HEK293 (cell line): ENCODE measurements around the gene DBN1.

Source experiments
- BCL11A ChIP-seq: fragments of 450-650 bp; formaldehyde crosslinking; IDR thresholded peaks from 2 replicates; pipeline ENCODE4 v1.5.1; 2016; ENCODE audit warnings: low read depth, missing biosample characterization, missing genetic modification characterization
- GFI1B ChIP-seq: fragments of 450-650 bp; formaldehyde crosslinking; IDR thresholded peaks from 2 replicates; pipeline ENCODE4 v1.5.1; 2016; ENCODE audit warnings: missing biosample characterization, missing genetic modification characterization
- OVOL3 ChIP-seq: fragments of 450-650 bp; formaldehyde crosslinking; IDR thresholded peaks from 2 replicates; pipeline ENCODE4 v1.5.1; 2016; ENCODE audit warnings: missing biosample characterization, missing genetic modification characterization
- REPIN1 ChIP-seq: fragments of 450-650 bp; formaldehyde crosslinking; IDR thresholded peaks from 2 replicates; pipeline ENCODE4 v1.5.1; 2017; ENCODE audit warnings: missing biosample characterization, missing genetic modification characterization, low read depth
- SP3 ChIP-seq: fragments of 450-650 bp; formaldehyde crosslinking; IDR thresholded peaks from 2 replicates; pipeline ENCODE4 v1.5.1; 2016; ENCODE audit warnings: missing biosample characterization, missing genetic modification characterization
- TRIM28 ChIP-seq: IDR thresholded peaks from 2 replicates; pipeline ENCODE4 v1.6.1; 2011; ENCODE audit warnings: low read length, control low read depth, borderline replicate concordance
- ZFP37 ChIP-seq: fragments of 450-650 bp; formaldehyde crosslinking; IDR thresholded peaks from 2 replicates; pipeline ENCODE4 v1.5.1; 2016; ENCODE audit warnings: missing biosample characterization, missing genetic modification characterization
- ZFP69B ChIP-seq: fragments of 450-650 bp; formaldehyde crosslinking; IDR thresholded peaks from 2 replicates; pipeline ENCODE4 v1.5.1; 2016; ENCODE audit warnings: missing biosample characterization, missing genetic modification characterization
- ZNF169 ChIP-seq: fragments of 450-650 bp; formaldehyde crosslinking; IDR thresholded peaks from 2 replicates; pipeline ENCODE4 v1.5.1; 2016; ENCODE audit warnings: missing biosample characterization, missing genetic modification characterization
- ZNF184 ChIP-seq: fragments of 450-650 bp; IDR thresholded peaks from 2 replicates; pipeline ENCODE4 v1.5.1; 2018; ENCODE audit warnings: missing biosample characterization, mild to moderate bottlenecking, missing genetic modification characterization
- ZNF274 ChIP-seq, 2 experiments: fragments of 200-500 bp in 1 of 2; fragments of 450-650 bp in 1 of 2; sonication (Bioruptor generic) in 1 of 2; formaldehyde crosslinking in 1 of 2; IDR thresholded peaks; 2 replicates each; pipeline versions ENCODE4 v1.5.1 to v1.6.1; 2014 to 2016; ENCODE audit warnings: borderline replicate concordance in 1 of 2, inconsistent platforms in 1 of 2, low read length in 1 of 2, missing biosample characterization in 1 of 2, missing genetic modification characterization in 1 of 2
- ZNF366 ChIP-seq: fragments of 450-650 bp; formaldehyde crosslinking; conservative IDR thresholded peaks from 2 replicates; pipeline ENCODE4 v1.5.1; 2016; ENCODE audit warnings: missing biosample characterization, missing genetic modification characterization
- ZNF391 ChIP-seq: fragments of 450-650 bp; formaldehyde crosslinking; IDR thresholded peaks from 2 replicates; pipeline ENCODE4 v1.5.1; 2016; ENCODE audit warnings: low read depth, missing biosample characterization, missing genetic modification characterization, borderline replicate concordance
- ZNF423 ChIP-seq: fragments of 450-650 bp; formaldehyde crosslinking; IDR thresholded peaks from 2 replicates; pipeline ENCODE4 v1.5.1; 2016; ENCODE audit warnings: missing biosample characterization, missing genetic modification characterization
- ZNF48 ChIP-seq: fragments of 450-650 bp; formaldehyde crosslinking; IDR thresholded peaks from 2 replicates; pipeline ENCODE4 v1.5.1; 2016; ENCODE audit warnings: missing biosample characterization, missing genetic modification characterization
- ZNF514 ChIP-seq: fragments of 450-650 bp; formaldehyde crosslinking; IDR thresholded peaks from 2 replicates; pipeline ENCODE4 v1.5.1; 2016; ENCODE audit warnings: missing biosample characterization, missing genetic modification characterization
- ZNF621 ChIP-seq: fragments of 450-650 bp; formaldehyde crosslinking; IDR thresholded peaks from 2 replicates; pipeline ENCODE4 v1.5.1; 2017; ENCODE audit warnings: missing biosample characterization, missing genetic modification characterization
- ZNF658 ChIP-seq: fragments of 450-650 bp; formaldehyde crosslinking; IDR thresholded peaks from 2 replicates; pipeline ENCODE4; 2016; ENCODE audit warnings: missing biosample characterization, missing genetic modification characterization
- ZNF660 ChIP-seq: fragments of 450-650 bp; IDR thresholded peaks from 2 replicates; pipeline ENCODE4 v1.5.1; 2018; ENCODE audit warnings: missing biosample characterization, mild to moderate bottlenecking, missing genetic modification characterization
- ZNF776 ChIP-seq: fragments of 450-650 bp; formaldehyde crosslinking; IDR thresholded peaks from 2 replicates; pipeline ENCODE4 v1.5.0; 2017; ENCODE audit warnings: missing biosample characterization, missing genetic modification characterization, borderline replicate concordance
- ZNF785 ChIP-seq: fragments of 450-650 bp; formaldehyde crosslinking; IDR thresholded peaks from 2 replicates; pipeline ENCODE4 v1.5.1; 2016; ENCODE audit warnings: missing biosample characterization, missing genetic modification characterization
- ZNF830 ChIP-seq: fragments of 450-650 bp; IDR thresholded peaks from 2 replicates; pipeline ENCODE4 v1.5.0; 2018; ENCODE audit warnings: missing biosample characterization, missing genetic modification characterization, low read depth, mild to moderate bottlenecking, moderate library complexity
- ZNF837 ChIP-seq: fragments of 450-650 bp; formaldehyde crosslinking; IDR thresholded peaks from 2 replicates; pipeline ENCODE4 v1.5.1; 2016; ENCODE audit warnings: missing biosample characterization, missing genetic modification characterization
- ZXDB ChIP-seq: fragments of 450-650 bp; formaldehyde crosslinking; IDR thresholded peaks from 2 replicates; pipeline ENCODE4 v1.5.1; 2016; ENCODE audit warnings: missing biosample characterization, missing genetic modification characterization
- TF ChIP-seq, protein P1 (sequence below): fragments of 450-650 bp; formaldehyde crosslinking; IDR thresholded peaks from 2 replicates; pipeline ENCODE4 v1.5.1; 2016; ENCODE audit warnings: missing biosample characterization, missing genetic modification characterization
- TF ChIP-seq, protein P2 (sequence below): fragments of 450-650 bp; formaldehyde crosslinking; IDR thresholded peaks from 2 replicates; pipeline ENCODE4 v1.5.1; 2016; ENCODE audit warnings: missing biosample characterization, missing genetic modification characterization, borderline replicate concordance
- TF ChIP-seq, protein P3 (sequence below): fragments of 450-650 bp; formaldehyde crosslinking; IDR thresholded peaks from 2 replicates; pipeline ENCODE4 v1.5.1; 2016; ENCODE audit warnings: missing biosample characterization, missing genetic modification characterization
- TF ChIP-seq, protein P4 (sequence below): fragments of 450-650 bp; formaldehyde crosslinking; IDR thresholded peaks from 2 replicates; pipeline ENCODE4 v1.5.1; 2016; ENCODE audit warnings: missing biosample characterization, missing genetic modification characterization

Gene DBN1

DNA sequence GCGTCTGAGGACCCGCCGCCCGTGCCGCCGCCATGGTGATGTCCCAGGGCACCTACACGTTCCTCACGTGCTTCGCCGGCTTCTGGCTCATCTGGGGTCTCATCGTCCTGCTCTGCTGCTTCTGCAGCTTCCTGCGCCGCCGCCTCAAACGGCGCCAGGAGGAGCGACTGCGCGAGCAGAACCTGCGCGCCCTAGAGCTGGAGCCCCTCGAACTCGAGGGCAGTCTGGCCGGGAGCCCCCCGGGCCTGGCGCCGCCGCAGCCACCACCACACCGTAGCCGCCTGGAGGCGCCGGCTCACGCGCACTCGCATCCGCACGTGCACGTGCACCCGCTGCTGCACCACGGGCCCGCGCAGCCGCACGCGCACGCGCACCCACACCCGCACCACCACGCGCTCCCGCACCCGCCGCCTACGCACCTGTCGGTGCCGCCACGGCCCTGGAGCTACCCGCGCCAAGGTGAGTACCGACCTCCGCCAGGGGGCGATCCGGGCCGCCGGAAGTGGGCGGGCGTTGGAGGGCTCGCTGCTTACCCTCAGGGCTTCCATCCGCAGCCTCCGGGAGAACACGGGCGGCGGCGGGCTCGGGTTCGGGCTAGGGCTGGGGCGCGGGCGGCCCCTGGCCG lies 18.3 kb downstream of the DBN1 start (continued):
- TF ChIP-seq ZNF184, result 0 out of 2 replicates have a peak, but pooled peaks have one; percentile 55
- no peak for TF ChIP-seq ZNF423 (tag by site-specific recombination)
- no peak for TF ChIP-seq ZNF514 (tag by site-specific recombination)
- TF ChIP-seq ZFP37, result 0 out of 2 replicates have a peak, but pooled peaks have one; percentile 18
- TF ChIP-seq ZNF48 (tag by site-specific recombination), result no peak
- no peak for TF ChIP-seq ZNF274 (IDR thresholded peaks at IDR 0.05; ENCODE audit: low read length)
- no peak for TF ChIP-seq ZNF274 (tag by site-specific recombination; IDR thresholded peaks at IDR 0.05; ENCODE audit: borderline replicate concordance)
- no peak for TF ChIP-seq ZNF658 (tag by site-specific recombination)
- peak; percentile 70 for TF ChIP-seq SP3 (tag by site-specific recombination)
- TF ChIP-seq ZNF366, result no peak
- TF ChIP-seq BCL11A, result no peak; the same call in 1 of the 2 replicates
- peak; percentile 49; the same call in 1 of the 2 replicates for TF ChIP-seq ZNF391 (tag by site-specific recombination)
- TF ChIP-seq ZNF785 (tag by site-specific recombination), result peak; percentile 69
- TF ChIP-seq, protein P1, sequence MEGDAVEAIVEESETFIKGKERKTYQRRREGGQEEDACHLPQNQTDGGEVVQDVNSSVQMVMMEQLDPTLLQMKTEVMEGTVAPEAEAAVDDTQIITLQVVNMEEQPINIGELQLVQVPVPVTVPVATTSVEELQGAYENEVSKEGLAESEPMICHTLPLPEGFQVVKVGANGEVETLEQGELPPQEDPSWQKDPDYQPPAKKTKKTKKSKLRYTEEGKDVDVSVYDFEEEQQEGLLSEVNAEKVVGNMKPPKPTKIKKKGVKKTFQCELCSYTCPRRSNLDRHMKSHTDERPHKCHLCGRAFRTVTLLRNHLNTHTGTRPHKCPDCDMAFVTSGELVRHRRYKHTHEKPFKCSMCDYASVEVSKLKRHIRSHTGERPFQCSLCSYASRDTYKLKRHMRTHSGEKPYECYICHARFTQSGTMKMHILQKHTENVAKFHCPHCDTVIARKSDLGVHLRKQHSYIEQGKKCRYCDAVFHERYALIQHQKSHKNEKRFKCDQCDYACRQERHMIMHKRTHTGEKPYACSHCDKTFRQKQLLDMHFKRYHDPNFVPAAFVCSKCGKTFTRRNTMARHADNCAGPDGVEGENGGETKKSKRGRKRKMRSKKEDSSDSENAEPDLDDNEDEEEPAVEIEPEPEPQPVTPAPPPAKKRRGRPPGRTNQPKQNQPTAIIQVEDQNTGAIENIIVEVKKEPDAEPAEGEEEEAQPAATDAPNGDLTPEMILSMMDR (tag by site-specific recombination), result peak; percentile 84
- TF ChIP-seq ZNF621 (tag by site-specific recombination), result no peak
- no peak for TF ChIP-seq GFI1B
- TF ChIP-seq ZXDB, result 0 out of 2 replicates have a peak, but pooled peaks have one; percentile 72
- peak; percentile 87 for TF ChIP-seq ZNF660 (tag by site-specific recombination)
- no peak for TF ChIP-seq TRIM28
- no peak for TF ChIP-seq ZNF776 (tag by site-specific recombination)
- TF ChIP-seq ZNF837 (tag by site-specific recombination), result no peak; the same call in 1 of the 2 replicates
- no peak for TF ChIP-seq REPIN1 (tag by site-specific recombination)
- TF ChIP-seq OVOL3 (tag by site-specific recombination), result no peak
- TF ChIP-seq, protein P2, sequence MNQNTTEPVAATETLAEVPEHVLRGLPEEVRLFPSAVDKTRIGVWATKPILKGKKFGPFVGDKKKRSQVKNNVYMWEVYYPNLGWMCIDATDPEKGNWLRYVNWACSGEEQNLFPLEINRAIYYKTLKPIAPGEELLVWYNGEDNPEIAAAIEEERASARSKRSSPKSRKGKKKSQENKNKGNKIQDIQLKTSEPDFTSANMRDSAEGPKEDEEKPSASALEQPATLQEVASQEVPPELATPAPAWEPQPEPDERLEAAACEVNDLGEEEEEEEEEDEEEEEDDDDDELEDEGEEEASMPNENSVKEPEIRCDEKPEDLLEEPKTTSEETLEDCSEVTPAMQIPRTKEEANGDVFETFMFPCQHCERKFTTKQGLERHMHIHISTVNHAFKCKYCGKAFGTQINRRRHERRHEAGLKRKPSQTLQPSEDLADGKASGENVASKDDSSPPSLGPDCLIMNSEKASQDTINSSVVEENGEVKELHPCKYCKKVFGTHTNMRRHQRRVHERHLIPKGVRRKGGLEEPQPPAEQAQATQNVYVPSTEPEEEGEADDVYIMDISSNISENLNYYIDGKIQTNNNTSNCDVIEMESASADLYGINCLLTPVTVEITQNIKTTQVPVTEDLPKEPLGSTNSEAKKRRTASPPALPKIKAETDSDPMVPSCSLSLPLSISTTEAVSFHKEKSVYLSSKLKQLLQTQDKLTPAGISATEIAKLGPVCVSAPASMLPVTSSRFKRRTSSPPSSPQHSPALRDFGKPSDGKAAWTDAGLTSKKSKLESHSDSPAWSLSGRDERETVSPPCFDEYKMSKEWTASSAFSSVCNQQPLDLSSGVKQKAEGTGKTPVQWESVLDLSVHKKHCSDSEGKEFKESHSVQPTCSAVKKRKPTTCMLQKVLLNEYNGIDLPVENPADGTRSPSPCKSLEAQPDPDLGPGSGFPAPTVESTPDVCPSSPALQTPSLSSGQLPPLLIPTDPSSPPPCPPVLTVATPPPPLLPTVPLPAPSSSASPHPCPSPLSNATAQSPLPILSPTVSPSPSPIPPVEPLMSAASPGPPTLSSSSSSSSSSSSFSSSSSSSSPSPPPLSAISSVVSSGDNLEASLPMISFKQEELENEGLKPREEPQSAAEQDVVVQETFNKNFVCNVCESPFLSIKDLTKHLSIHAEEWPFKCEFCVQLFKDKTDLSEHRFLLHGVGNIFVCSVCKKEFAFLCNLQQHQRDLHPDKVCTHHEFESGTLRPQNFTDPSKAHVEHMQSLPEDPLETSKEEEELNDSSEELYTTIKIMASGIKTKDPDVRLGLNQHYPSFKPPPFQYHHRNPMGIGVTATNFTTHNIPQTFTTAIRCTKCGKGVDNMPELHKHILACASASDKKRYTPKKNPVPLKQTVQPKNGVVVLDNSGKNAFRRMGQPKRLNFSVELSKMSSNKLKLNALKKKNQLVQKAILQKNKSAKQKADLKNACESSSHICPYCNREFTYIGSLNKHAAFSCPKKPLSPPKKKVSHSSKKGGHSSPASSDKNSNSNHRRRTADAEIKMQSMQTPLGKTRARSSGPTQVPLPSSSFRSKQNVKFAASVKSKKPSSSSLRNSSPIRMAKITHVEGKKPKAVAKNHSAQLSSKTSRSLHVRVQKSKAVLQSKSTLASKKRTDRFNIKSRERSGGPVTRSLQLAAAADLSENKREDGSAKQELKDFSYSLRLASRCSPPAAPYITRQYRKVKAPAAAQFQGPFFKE (tag by site-specific recombination), result no peak
- TF ChIP-seq ZNF830, result no peak
- TF ChIP-seq, protein P3, sequence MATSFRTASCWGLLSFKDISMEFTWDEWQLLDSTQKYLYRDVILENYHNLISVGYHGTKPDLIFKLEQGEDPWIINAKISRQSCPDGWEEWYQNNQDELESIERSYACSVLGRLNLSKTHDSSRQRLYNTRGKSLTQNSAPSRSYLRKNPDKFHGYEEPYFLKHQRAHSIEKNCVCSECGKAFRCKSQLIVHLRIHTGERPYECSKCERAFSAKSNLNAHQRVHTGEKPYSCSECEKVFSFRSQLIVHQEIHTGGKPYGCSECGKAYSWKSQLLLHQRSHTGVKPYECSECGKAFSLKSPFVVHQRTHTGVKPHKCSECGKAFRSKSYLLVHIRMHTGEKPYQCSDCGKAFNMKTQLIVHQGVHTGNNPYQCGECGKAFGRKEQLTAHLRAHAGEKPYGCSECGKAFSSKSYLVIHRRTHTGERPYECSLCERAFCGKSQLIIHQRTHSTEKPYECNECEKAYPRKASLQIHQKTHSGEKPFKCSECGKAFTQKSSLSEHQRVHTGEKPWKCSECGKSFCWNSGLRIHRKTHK (tag by site-specific recombination), result no peak
- peak; percentile 8; the same call in 1 of the 2 replicates for TF ChIP-seq ZFP69B (tag by site-specific recombination)
- TF ChIP-seq, protein P4, sequence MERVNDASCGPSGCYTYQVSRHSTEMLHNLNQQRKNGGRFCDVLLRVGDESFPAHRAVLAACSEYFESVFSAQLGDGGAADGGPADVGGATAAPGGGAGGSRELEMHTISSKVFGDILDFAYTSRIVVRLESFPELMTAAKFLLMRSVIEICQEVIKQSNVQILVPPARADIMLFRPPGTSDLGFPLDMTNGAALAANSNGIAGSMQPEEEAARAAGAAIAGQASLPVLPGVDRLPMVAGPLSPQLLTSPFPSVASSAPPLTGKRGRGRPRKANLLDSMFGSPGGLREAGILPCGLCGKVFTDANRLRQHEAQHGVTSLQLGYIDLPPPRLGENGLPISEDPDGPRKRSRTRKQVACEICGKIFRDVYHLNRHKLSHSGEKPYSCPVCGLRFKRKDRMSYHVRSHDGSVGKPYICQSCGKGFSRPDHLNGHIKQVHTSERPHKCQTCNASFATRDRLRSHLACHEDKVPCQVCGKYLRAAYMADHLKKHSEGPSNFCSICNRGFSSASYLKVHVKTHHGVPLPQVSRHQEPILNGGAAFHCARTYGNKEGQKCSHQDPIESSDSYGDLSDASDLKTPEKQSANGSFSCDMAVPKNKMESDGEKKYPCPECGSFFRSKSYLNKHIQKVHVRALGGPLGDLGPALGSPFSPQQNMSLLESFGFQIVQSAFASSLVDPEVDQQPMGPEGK (tag by site-specific recombination), result peak; percentile 83
- TF ChIP-seq ZNF169 (tag by site-specific recombination), result no peak
